Naive thymus-derived CD8-positive, alpha-beta T cell (primary cell): ENCODE data around the gene MARCHF2. TPM values are rescaled to one million over a fixed set of nuclear protein-coding genes. Genes with fewer than 3 reads are reported as not detected.

Experiments used
- ATAC-seq, 2 donors: fragments of 150-1000 bp; cut with Tn5 transposase in 1 of 2; sonication (Bioruptor Pico), chemical (Tn5 transposase) in 1 of 2; 1 replicate in 1 of 2; 2 replicates in 1 of 2; pipeline ENCODE4 v1.10.0; 2021; ENCODE audit warnings: mild to moderate bottlenecking in 2 of 2, moderate library complexity in 2 of 2
- POLR2A ChIA-PET: fragments of 350-600 bp; sonication (Branson Sonifier 250); formaldehyde crosslinking; loops from one replicate; lab custom pipeline; 2021; ENCODE audit warnings: antibody characterized with exemption; lab: Charles Lee
- DNase-seq, 10 donors: peaks; one replicate each; pipeline versions ENCODE4 v3.0.0 to v3.0.0-alpha.2; 2020 to 2022
- H3K27ac Mint-ChIP-seq, 10 donors: one replicate each; pipeline ENCODE4 v1.8.0; 2020 to 2022; ENCODE audit warnings: mild to moderate bottlenecking in 10 of 10, mixed read lengths in 10 of 10, moderate library complexity in 4 of 10, inconsistent platforms in 1 of 10
- H3K27me3 Mint-ChIP-seq, 5 donors: one replicate each; pipeline ENCODE4 v1.8.0; 2021 to 2022; ENCODE audit warnings: mixed read lengths in 5 of 5
- H3K36me3 Mint-ChIP-seq, 3 donors: one replicate each; pipeline ENCODE4 v1.8.0; 2020 to 2022; ENCODE audit warnings: mixed read lengths in 3 of 3, mild to moderate bottlenecking in 2 of 3, inconsistent platforms in 1 of 3
- H3K4me1 Mint-ChIP-seq, 4 donors: one replicate each; pipeline ENCODE4 v1.8.0; 2021 to 2022; ENCODE audit warnings: mixed read lengths in 4 of 4
- H3K4me3 Mint-ChIP-seq, 10 donors: one replicate each; pipeline ENCODE4 v1.8.0; 2020 to 2022; ENCODE audit warnings: mild to moderate bottlenecking in 10 of 10, mixed read lengths in 10 of 10, moderate library complexity in 6 of 10, inconsistent platforms in 1 of 10
- H3K9me3 Mint-ChIP-seq, 9 donors: one replicate each; pipeline ENCODE4 v1.8.0; 2020 to 2022; ENCODE audit warnings: mixed read lengths in 9 of 9, mild to moderate bottlenecking in 3 of 9, inconsistent platforms in 1 of 9, moderate library complexity in 1 of 9
- polyA plus RNA-seq, 3 donors: library from polyadenylated mRNA; unstranded; fragments of 300-500 nt; fragmentation: Illumina TruSeq; gene quantifications; one replicate each; pipeline ENCODE4 v1.2.3, GENCODE V29; 2021
- total RNA-seq, 8 experiments: library from RNA in 2 of 8; stranded (reverse) in 2 of 8; gene quantifications; one replicate each; pipeline ENCODE4 v1.2.3 and lab custom pipeline; 2021 to 2026

MARCHF2 gene
- total and polyA plus RNA-seq, 5 experiments from 2014 or later, result 21.1 to 40.1 (median 31.4) TPM

DNA sequence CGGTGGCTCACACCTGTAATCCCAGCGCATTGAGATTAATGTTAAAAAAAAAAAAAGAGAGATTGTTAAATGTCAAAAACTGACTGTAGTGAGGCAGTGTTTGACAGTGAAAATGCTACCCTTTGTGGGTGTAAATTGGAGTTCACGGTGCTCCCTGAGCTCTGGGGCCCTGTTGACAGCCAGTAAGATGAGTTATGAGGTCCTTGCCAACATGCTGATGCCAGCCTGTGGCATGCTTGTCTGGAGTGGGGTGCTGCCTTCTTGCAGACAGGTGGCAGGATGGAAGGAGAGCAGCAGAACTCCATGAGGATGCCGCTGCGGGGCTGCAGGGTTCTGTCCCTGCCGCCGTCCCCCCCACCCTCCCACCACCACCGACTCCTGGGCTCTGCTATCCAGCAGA, 63.4 kb downstream of the MARCHF2 start:
- POLR2A ChIA-PET, result interaction anchor here (0.7 to 0.9 kb wide), 2 partner anchors 37 to 309 kb away, joined by 3 to 5 read pairs; no protein-coding TSS in a partner anchor
- peak overlapping the region in 9 of 10 donors; percentile 26 to 84 (median 58) for H3K27ac Mint-ChIP-seq
- H3K9me3 Mint-ChIP-seq, result no peaks in the 10 kb centered on the region
- peaks cover 0 to 79% (median 8%) of the 10 kb centered on the region in 3 donors for H3K36me3 Mint-ChIP-seq
- peaks cover 30 to 78% (median 52%) of the 10 kb centered on the region in 4 donors for H3K4me1 Mint-ChIP-seq
- H3K4me3 Mint-ChIP-seq, result peak overlapping the region in 3 of 10 donors; percentile 15 to 65 (median 32)
- H3K27me3 Mint-ChIP-seq, result no peaks in the 10 kb centered on the region
- no peak for DNase-seq
- ATAC-seq, result no peak

DNA sequence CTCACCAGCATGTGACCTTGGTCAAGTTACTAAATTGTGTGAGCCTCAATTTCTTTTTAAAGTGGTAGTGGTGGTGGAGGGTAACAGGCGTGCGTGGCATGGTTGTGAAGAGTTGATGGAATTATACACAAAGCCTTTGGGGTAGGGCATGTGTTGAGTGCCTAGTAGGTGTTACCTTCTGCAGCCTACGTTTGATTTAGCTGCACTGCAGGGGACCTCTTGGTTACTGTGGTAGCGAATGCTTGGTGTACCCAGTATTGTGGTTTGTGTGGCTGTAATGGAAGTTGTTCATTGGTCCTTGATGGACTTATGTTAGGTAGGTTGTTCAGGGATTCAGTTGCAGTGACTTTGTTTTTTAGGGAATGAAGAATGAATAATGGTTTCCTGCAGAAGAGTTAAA, 64.8 kb downstream of the MARCHF2 start:
- no peaks in the 10 kb centered on the region for H3K27me3 Mint-ChIP-seq
- POLR2A ChIA-PET, result interaction anchor here (0.6 to 3.3 kb wide), 5 partner anchors 11 to 120 kb away, joined by 3 to 17 read pairs (median 4); partner anchors contain the start of genes HNRNPM and ZNF414
- no peaks in the 10 kb centered on the region for H3K9me3 Mint-ChIP-seq
- H3K27ac Mint-ChIP-seq, result peak overlapping the region; percentile 60 to 94 (median 78)
- peaks cover 0 to 77% (median 5%) of the 10 kb centered on the region in 3 donors for H3K36me3 Mint-ChIP-seq
- peak; percentile 24 to 29 for ATAC-seq
- H3K4me1 Mint-ChIP-seq, result peaks cover 35 to 85% (median 65%) of the 10 kb centered on the region in 4 donors
- DNase-seq, result no peak
- peak overlapping the region in 8 of 10 donors; percentile 52 to 71 (median 60) for H3K4me3 Mint-ChIP-seq

DNA sequence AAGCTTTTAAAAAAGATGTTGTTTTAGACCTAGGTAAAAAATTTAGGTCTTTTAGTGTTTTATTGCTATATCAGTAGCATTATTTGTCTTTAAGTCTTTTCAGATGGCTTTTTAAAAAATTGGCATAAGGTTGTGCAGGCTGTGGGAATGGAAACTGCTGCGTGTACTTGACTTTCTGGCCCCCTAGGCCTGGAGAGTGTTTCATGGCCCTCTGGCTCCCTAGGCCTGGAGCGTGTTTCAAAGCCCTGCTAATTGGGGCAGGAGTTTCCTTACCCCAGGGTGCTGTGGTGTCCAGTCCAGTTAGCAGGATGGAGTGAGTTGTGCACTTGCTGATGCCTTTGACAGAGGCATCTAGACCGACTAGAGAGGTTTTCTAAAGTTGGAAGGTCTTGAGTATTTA, 65.5 kb downstream of the MARCHF2 start:
- POLR2A ChIA-PET, result interaction anchor here (0.6 to 3.3 kb wide), 5 partner anchors 12 to 56 kb away, joined by 3 to 17 read pairs (median 3); partner anchors contain the start of gene ZNF414
- Mint-ChIP-seq H3K27me3 (no peaks in the 10 kb centered on the region), H3K4me3 (peak overlapping the region in 9 of 10 donors; percentile 3 to 63 (median 55))

DNA sequence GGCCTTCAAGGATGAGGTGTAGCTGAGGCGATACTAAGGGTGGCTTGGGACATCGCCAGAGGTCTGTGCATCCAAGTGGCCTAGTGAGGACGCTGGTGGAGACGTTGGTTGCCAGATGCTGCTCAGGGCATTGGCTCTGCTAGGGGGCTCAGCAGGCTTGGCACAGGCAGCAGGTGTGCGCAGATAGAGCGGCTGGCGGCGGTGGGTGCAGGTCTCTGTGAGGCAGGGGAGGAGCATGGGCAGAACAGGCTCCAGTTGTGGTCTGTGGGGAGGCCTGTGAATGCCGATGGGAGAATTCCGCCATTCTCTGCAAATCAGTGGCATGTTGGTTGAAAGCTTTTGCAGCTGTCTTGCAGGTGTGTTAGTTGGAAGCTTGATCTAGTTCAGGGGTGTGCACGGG, 68.1 kb downstream of the MARCHF2 start:
- POLR2A ChIA-PET, result interaction anchor here (0.6 to 3.3 kb wide), 9 partner anchors 13 to 185 kb away, joined by 3 to 17 read pairs (median 5); partner anchors contain the start of genes HNRNPM and ZNF414
- Mint-ChIP-seq H3K4me3 (peak overlapping the region; percentile 27 to 82 (median 72)), H3K36me3 (peaks cover 0 to 77% (median 8%) of the 10 kb centered on the region in 3 donors), H3K9me3 (no peaks in the 10 kb centered on the region), H3K27ac (peak overlapping the region; percentile 75 to 93 (median 87)), H3K4me1 (peaks cover 33 to 76% (median 67%) of the 10 kb centered on the region in 4 donors), H3K27me3 (no peaks in the 10 kb centered on the region)
- DNase-seq (peak in 2 of 10 donors; percentile 29 to 30), ATAC-seq (peak; percentile 53 to 71)

More for the DNA sequence above, 65.5 kb downstream of the MARCHF2 start:
- peaks cover 36 to 83% (median 68%) of the 10 kb centered on the region in 4 donors for H3K4me1 Mint-ChIP-seq
- no peaks in the 10 kb centered on the region for H3K9me3 Mint-ChIP-seq
- peak overlapping the region; percentile 60 to 88 (median 80) for H3K27ac Mint-ChIP-seq
- DNase-seq, result no peak
- ATAC-seq, result peak; percentile 9 to 12
- peaks cover 0 to 77% (median 6%) of the 10 kb centered on the region in 3 donors for H3K36me3 Mint-ChIP-seq

DNA sequence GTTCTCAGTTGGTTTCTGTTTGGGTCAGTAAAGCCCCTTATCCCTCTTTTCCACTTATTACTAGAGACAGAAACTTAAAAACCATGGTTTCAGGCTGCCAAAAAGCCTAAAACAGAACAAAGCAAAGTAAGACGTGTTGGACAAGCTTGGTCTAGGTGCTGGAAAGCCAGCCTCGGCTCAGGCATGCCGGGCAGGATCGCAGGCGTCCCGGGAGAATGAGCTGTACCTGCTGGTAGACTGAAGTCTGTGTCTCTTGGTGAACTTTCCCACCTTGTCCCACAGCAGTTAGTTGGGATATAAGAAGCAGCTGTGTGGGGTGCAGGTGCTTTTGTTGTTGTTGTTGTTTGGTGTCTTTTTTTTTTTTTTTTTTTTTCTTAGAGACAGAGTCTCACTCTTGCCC, 68.5 kb downstream of the MARCHF2 start:
- POLR2A ChIA-PET, result interaction anchor here (0.6 to 2.9 kb wide), 10 partner anchors 12 to 145 kb away, joined by 3 to 11 read pairs (median 5); partner anchors contain the start of genes HNRNPM and ZNF414
- H3K27me3 Mint-ChIP-seq, result no peaks in the 10 kb centered on the region
- peak overlapping the region; percentile 75 to 93 (median 87) for H3K27ac Mint-ChIP-seq
- H3K4me3 Mint-ChIP-seq, result peak overlapping the region in 9 of 10 donors; percentile 27 to 82 (median 72)
- H3K9me3 Mint-ChIP-seq, result no peaks in the 10 kb centered on the region
- ATAC-seq, result no peak
- peaks cover 0 to 79% (median 10%) of the 10 kb centered on the region in 3 donors for H3K36me3 Mint-ChIP-seq
- H3K4me1 Mint-ChIP-seq, result peaks cover 32 to 76% (median 67%) of the 10 kb centered on the region in 4 donors
- DNase-seq, result no peak

DNA sequence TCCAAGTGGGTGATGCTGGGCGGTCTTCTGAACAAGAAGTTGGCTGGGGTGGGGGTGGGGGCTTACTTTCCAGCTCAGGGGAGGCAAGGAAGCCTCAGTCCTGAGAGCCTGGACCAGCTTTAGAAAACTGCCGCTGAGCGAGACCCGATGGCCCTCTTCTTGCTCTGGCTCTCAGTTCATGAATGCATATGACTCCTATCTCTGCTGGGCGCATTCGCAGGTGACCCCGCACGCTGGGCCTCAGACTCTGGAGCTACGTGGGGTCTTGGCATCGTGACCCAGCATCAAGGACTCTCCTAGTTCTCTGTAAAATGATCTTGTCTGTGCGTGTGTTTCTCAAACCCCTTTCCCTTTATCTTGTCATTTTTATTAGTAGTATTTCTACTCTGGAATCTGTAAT, 69.6 kb downstream of the MARCHF2 start:
- Mint-ChIP-seq H3K9me3 (no peaks in the 10 kb centered on the region), H3K27ac (peak overlapping the region; percentile 23 to 93 (median 78)), H3K27me3 (no peaks in the 10 kb centered on the region), H3K36me3 (peaks cover 5 to 84% (median 17%) of the 10 kb centered on the region in 3 donors), H3K4me1 (peaks cover 41 to 77% (median 69%) of the 10 kb centered on the region in 4 donors), H3K4me3 (peak overlapping the region in 3 of 10 donors; percentile 56 to 77 (median 65))
- POLR2A ChIA-PET, result interaction anchor here (0.8 to 2.9 kb wide), 9 partner anchors 11 to 134 kb away, joined by 3 to 11 read pairs (median 5); partner anchors contain the start of gene ZNF414
- no peak for ATAC-seq
- no peak for DNase-seq

DNA sequence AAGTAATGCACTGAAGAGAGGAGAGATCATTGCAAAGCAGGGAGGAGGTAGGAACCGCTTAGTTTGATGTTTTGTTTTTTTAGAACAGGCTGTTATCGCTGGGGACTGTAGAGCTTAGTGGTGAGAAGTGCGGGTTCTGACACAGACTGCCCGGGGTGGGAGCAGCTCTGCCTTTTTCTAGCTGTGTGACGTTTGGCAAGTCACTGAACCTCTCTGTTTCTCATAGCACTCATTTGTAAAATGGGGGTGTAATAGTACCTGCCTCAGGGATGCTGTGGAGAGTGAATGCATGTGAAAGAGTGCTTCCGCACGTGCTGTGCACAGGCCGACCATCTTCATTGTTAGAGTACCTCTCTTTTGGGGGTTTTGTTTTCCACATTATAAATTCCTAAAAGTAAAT, 70.1 kb downstream of the MARCHF2 start:
- ATAC-seq (no peak), DNase-seq (no peak)
- H3K4me3 Mint-ChIP-seq, result peak overlapping the region in 3 of 10 donors; percentile 56 to 77 (median 65)
- peaks cover 41 to 77% (median 69%) of the 10 kb centered on the region in 4 donors for H3K4me1 Mint-ChIP-seq
- H3K36me3 Mint-ChIP-seq, result peaks cover 5 to 84% (median 17%) of the 10 kb centered on the region in 3 donors
- peak overlapping the region; percentile 23 to 91 (median 74) for H3K27ac Mint-ChIP-seq
- H3K27me3 Mint-ChIP-seq, result no peaks in the 10 kb centered on the region
- no peaks in the 10 kb centered on the region for H3K9me3 Mint-ChIP-seq
- POLR2A ChIA-PET, result interaction anchor here (1.0 to 2.9 kb wide), 5 partner anchors 11 to 128 kb away, joined by 3 to 11 read pairs (median 4); partner anchors contain the start of gene ZNF414

DNA sequence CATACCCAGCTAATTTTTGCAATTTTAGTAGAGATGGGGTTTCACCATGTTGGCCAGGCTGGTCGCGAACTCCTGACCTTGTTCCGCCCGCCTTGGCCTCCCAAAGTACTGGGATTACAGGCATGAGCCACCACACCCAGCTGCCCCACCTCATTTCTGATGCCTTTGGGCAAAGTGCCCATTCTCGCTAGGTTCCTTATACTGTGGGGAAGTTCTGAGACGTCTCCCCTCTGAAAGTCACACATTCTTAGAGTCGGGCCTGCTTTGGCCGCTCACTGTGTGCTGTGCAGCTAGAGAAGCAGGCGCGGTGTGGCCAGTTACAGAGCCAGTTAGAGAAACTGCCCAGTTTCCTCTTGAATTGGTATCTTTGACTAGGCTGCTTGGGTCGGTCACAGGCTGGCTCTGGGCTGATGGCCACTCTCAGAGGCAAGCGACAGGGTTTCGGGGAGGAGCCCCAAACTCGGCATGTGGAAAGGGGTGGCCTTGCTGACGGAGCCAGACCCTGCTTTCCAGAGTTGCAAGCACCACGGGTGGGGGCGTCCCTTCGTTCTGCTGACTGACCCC, 71.3 kb downstream of the MARCHF2 start:
- H3K4me1 Mint-ChIP-seq, result peaks cover 41 to 72% (median 64%) of the 10 kb centered on the region in 4 donors
- no peak for DNase-seq
- peaks cover 5 to 86% (median 17%) of the 10 kb centered on the region in 3 donors for H3K36me3 Mint-ChIP-seq
- H3K27ac Mint-ChIP-seq, result peak overlapping the region in 3 of 10 donors; percentile 22 to 93 (median 52)
- no peaks in the 10 kb centered on the region for H3K9me3 Mint-ChIP-seq
- no peak for ATAC-seq
- POLR2A ChIA-PET, result interaction anchor here (0.6 to 4.3 kb wide), 3 partner anchors 9 to 95 kb away, joined by 3 to 69 read pairs (median 11); partner anchors contain the start of gene MYO1F
- H3K27me3 Mint-ChIP-seq, result no peaks in the 10 kb centered on the region
- H3K4me3 Mint-ChIP-seq, result no peak overlapping the region

DNA sequence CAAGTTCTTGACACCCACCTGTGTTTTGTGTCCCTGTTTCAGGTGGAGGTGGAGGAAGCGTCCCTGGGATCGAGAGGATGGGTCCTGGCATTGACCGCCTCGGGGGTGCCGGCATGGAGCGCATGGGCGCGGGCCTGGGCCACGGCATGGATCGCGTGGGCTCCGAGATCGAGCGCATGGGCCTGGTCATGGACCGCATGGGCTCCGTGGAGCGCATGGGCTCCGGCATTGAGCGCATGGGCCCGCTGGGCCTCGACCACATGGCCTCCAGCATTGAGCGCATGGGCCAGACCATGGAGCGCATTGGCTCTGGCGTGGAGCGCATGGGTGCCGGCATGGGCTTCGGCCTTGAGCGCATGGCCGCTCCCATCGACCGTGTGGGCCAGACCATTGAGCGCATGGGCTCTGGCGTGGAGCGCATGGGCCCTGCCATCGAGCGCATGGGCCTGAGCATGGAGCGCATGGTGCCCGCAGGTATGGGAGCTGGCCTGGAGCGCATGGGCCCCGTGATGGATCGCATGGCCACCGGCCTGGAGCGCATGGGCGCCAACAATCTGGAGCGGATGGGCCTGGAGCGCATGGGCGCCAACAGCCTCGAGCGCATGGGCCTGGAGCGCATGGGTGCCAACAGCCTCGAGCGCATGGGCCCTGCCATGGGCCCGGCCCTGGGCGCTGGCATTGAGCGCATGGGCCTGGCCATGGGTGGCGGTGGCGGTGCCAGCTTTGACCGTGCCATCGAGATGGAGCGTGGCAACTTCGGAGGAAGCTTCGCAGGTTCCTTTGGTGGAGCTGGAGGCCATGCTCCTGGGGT, 72.7 kb downstream of the MARCHF2 start:
- POLR2A ChIA-PET, result interaction anchor here (0.5 to 4.3 kb wide), 9 partner anchors 9 to 97 kb away, joined by 3 to 69 read pairs (median 8); partner anchors contain the start of genes HNRNPM, MYO1F and PRAM1
- H3K36me3 Mint-ChIP-seq, result peaks cover 5 to 87% (median 17%) of the 10 kb centered on the region in 3 donors
- peaks cover 41 to 68% (median 59%) of the 10 kb centered on the region in 4 donors for H3K4me1 Mint-ChIP-seq
- peak overlapping the region in 6 of 10 donors; percentile 26 to 82 (median 43) for H3K4me3 Mint-ChIP-seq
- no peaks in the 10 kb centered on the region for H3K27me3 Mint-ChIP-seq
- ATAC-seq (no peak), DNase-seq (no peak)
- peak overlapping the region in 8 of 10 donors; percentile 53 to 93 (median 86) for H3K27ac Mint-ChIP-seq
- no peaks in the 10 kb centered on the region for H3K9me3 Mint-ChIP-seq

DNA sequence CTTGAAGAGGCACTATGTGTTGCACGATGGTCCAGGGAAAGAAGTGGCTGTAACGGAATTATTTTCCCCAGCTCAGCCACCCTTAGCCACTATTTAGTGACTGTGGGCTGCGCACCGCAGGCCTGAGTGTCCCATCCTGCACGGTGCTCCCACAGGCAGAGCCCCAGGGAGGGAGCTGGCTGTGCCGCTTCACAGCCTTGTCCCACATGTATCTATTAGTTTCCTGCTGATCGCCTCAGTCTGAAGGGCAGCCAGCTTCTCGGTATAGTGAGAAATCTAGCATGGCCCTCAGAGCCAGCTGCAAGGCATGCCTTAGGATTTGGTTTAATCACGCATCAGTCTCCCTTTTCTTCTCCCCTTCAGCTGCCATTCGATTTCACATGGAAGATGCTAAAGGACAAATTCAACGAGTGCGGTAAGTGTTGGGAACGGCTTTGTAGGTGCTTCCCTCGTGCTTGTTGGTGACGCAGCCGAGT, 73.6 kb downstream of the MARCHF2 start:
- DNase-seq (no peak), ATAC-seq (no peak)
- Mint-ChIP-seq H3K4me1 (peaks cover 34 to 60% (median 49%) of the 10 kb centered on the region in 4 donors), H3K4me3 (peak overlapping the region in 9 of 10 donors; percentile 61 to 86 (median 82)), H3K36me3 (peaks cover 5 to 80% (median 17%) of the 10 kb centered on the region in 3 donors), H3K27ac (peak overlapping the region; percentile 79 to 94 (median 92)), H3K27me3 (no peaks in the 10 kb centered on the region), H3K9me3 (no peaks in the 10 kb centered on the region)
- POLR2A ChIA-PET, result interaction anchor here (0.5 to 4.3 kb wide), 15 partner anchors 10 to 167 kb away, joined by 3 to 69 read pairs (median 3); partner anchors contain the start of genes HNRNPM, MYO1F, PRAM1 and RAB11B

DNA sequence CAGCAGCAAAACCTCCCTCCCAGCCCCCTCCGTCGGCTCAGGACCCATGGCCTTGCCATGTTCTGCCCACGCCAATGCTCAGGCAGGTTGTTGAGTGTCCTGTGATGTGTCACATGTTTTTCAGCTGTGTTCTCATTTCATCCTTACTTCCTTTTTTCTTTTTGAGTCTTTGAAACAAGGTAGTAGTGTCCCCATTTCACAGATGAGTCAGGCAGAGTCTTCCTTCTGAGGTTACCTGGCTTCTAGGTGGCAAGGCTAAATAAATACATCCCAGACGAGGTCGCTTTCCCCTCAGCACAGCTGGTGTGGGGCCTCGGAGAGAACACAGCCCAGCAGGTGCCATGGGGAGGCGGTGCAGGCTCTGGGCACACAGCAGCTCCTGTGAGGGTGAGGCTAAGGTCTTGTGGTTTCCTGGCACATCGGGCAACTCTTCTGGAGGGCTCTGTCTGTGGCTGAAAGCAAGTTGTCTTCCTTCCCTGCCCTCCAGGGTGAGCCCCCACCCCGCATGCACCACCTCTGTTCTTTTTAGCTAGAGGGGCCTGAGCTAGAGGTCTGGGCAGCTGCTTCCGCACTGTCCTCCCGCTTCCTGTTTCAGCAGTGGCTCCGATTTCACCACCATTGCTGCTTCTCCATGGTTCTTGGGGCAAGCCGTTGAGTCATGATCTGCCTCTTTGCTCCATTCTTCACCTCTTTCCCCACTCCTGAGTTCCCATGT, 74.2 kb downstream of the MARCHF2 start:
- Mint-ChIP-seq H3K9me3 (no peaks in the 10 kb centered on the region), H3K27ac (peak overlapping the region; percentile 79 to 94 (median 92)), H3K27me3 (no peaks in the 10 kb centered on the region), H3K4me1 (peaks cover 34 to 56% (median 45%) of the 10 kb centered on the region in 4 donors), H3K4me3 (peak overlapping the region; percentile 48 to 86 (median 78)), H3K36me3 (peaks cover 5 to 75% (median 17%) of the 10 kb centered on the region in 3 donors)
- POLR2A ChIA-PET, result interaction anchor here (0.5 to 4.3 kb wide), 16 partner anchors 9 to 167 kb away, joined by 3 to 69 read pairs (median 3); partner anchors contain the start of genes HNRNPM, MYO1F, PRAM1 and RAB11B
- DNase-seq, result peak in 9 of 10 donors; percentile 49 to 85 (median 70)
- peak; percentile 90 to 91 for ATAC-seq
